HG02840 (cell line): ENCODE results near the gene PVRIG.
"Not testable (repeated sequence)": the region's sequence is repeated elsewhere in the genome, so short reads cannot be mapped to it uniquely, and the experiment has no call there.

Experiments used
- ATAC-seq: cut with Tn5 transposase; IDR thresholded peaks from one replicate; pipeline ENCODE4 v1.9.1; 2021; ENCODE audit warnings: mild to moderate bottlenecking, moderate library complexity, moderate number of reproducible peaks; ENCODE audit not compliant: unreplicated experiment, low FRiP score

The PVRIG gene

GRCh38 chr7:100269306-100270045, 49.7 kb downstream of the PVRIG start:
- not testable (repeated sequence) for ATAC-seq

GRCh38 chr7:100270046-100270918, 50.5 kb downstream of the PVRIG start:
- not testable (repeated sequence) for ATAC-seq
